CMK (cell line): ENCODE data around the gene SPC24.

Experiments
- DNase-seq: peaks from one replicate; pipeline ENCODE4 v3.0.0-alpha.2; 2010; ENCODE audit warnings: low read depth

Gene SPC24

GRCh38 chr19:11155373-11156120, at the start of gene SPC24:
SPC24 (minus strand) TSS chr19:11155782; CDS start chr19:11155776, 6 bp downstream.
- peak; percentile 97 for DNase-seq

GRCh38 chr19:11204943-11205349, 49.4 kb upstream of the SPC24 start:
- DNase-seq, result no peak

- no peak for DNase-seq
Observed at GRCh38 chr19:11204076-11204602, 48.6 kb upstream of the SPC24 start.

GRCh38 chr19:11203194-11204075, 47.9 kb upstream of the SPC24 start:
- DNase-seq, result no peak

GRCh38 chr19:11202488-11203193, 47.1 kb upstream of the SPC24 start:
- no peak for DNase-seq

GRCh38 chr19:11201791-11202190, 46.2 kb upstream of the SPC24 start:
- DNase-seq, result no peak

GRCh38 chr19:11200931-11201330, 45.3 kb upstream of the SPC24 start:
- DNase-seq, result no peak

GRCh38 chr19:11200015-11200574, 44.5 kb upstream of the SPC24 start:
- DNase-seq, result no peak

- no peak for DNase-seq
Observed at GRCh38 chr19:11199517-11199916, 43.9 kb upstream of the SPC24 start.

- DNase-seq, result no peak
Observed at GRCh38 chr19:11198769-11199424, 43.3 kb upstream of the SPC24 start.

- no peak for DNase-seq
Observed at GRCh38 chr19:11198175-11198534, 42.6 kb upstream of the SPC24 start.

- DNase-seq, result no peak
Observed at GRCh38 chr19:11197291-11198174, 42.0 kb upstream of the SPC24 start, which contains the start of gene KANK2. KANK2 (minus strand) TSS chr19:11197545; CDS start chr19:11194511, 3,034 bp downstream.

GRCh38 chr19:11196406-11197287, 41.1 kb upstream of the SPC24 start:
- DNase-seq, result no peak

GRCh38 chr19:11195681-11196080, 40.1 kb upstream of the SPC24 start:
- DNase-seq, result no peak

GRCh38 chr19:11194656-11195558, 39.3 kb upstream of the SPC24 start:
- no peak for DNase-seq

GRCh38 chr19:11194173-11194572, 38.6 kb upstream of the SPC24 start:
- DNase-seq, result no peak

GRCh38 chr19:11192957-11193939, 37.7 kb upstream of the SPC24 start:
- no peak for DNase-seq
